Mesenchymal stem cell (in vitro differentiated cells and primary cell): ENCODE data around the gene SPTLC2.

Experiments used
- DNase-seq: peaks from one replicate; pipeline ENCODE4 v3.0.0-alpha.2; 2013
- H2AFZ ChIP-seq: one replicate; pipeline ENCODE4 v1.6.1; 2013; ENCODE audit warnings: low read depth, mild to moderate bottlenecking, control low read depth, inconsistent platforms, low read length, moderate library complexity
- H2AK5ac ChIP-seq: 2 replicates; pipeline ENCODE4 v1.6.1; 2013; ENCODE audit warnings: low read length, moderate library complexity, mild to moderate bottlenecking, inconsistent platforms; ENCODE audit not compliant: severe bottlenecking
- H2BK120ac ChIP-seq: one replicate; pipeline ENCODE4 v1.6.1; 2013; ENCODE audit warnings: low read depth, mild to moderate bottlenecking, inconsistent platforms, low read length, moderate library complexity
- H2BK12ac ChIP-seq, 2 experiments: one replicate each; pipeline ENCODE4 v1.6.1; 2013; ENCODE audit warnings: inconsistent platforms in 2 of 2, low read length in 2 of 2, mild to moderate bottlenecking in 2 of 2, moderate library complexity in 2 of 2, control low read depth in 1 of 2
- H2BK15ac ChIP-seq: one replicate; pipeline ENCODE4 v1.6.1; 2013; ENCODE audit warnings: mild to moderate bottlenecking, low read depth, inconsistent platforms; ENCODE audit not compliant: poor library complexity, severe bottlenecking
- H2BK5ac ChIP-seq: 2 replicates; pipeline ENCODE4 v1.6.1; 2013; ENCODE audit warnings: low read depth, mild to moderate bottlenecking, low read length, control low read depth, inconsistent platforms; ENCODE audit not compliant: poor library complexity, severe bottlenecking
- H3K14ac ChIP-seq, 2 experiments: one replicate each; pipeline ENCODE4 v1.6.1; 2013; ENCODE audit warnings: inconsistent platforms in 2 of 2, low read length in 2 of 2, control low read depth in 1 of 2, mild to moderate bottlenecking in 1 of 2, moderate library complexity in 1 of 2
- H3K18ac ChIP-seq, 2 experiments: one replicate each; pipeline ENCODE4 v1.6.1; 2013; ENCODE audit warnings: inconsistent platforms in 2 of 2, low read length in 2 of 2, control low read depth in 1 of 2, low read depth in 1 of 2, mild to moderate bottlenecking in 1 of 2
- H3K23ac ChIP-seq, 2 experiments: one replicate each; pipeline ENCODE4 v1.6.1; 2013; ENCODE audit warnings: inconsistent platforms in 2 of 2, low read length in 2 of 2, mild to moderate bottlenecking in 2 of 2, moderate library complexity in 2 of 2, control low read depth in 1 of 2
- H3K27ac ChIP-seq: 2 replicates; pipeline ENCODE4 v1.5.1; 2013; ENCODE audit warnings: mild to moderate bottlenecking, moderate library complexity, low read length, control low read depth, inconsistent platforms; ENCODE audit not compliant: poor library complexity, severe bottlenecking
- H3K27me3 ChIP-seq, 2 experiments: 2 replicates each; pipeline versions ENCODE4 v1.6.1 to v1.7.0; 2013; ENCODE audit warnings: low read length in 2 of 2, mild to moderate bottlenecking in 2 of 2, moderate library complexity in 2 of 2, control low read depth in 1 of 2, inconsistent platforms in 1 of 2; ENCODE audit not compliant: control insufficient read depth in 1 of 2, insufficient read depth in 1 of 2
- H3K36me3 ChIP-seq, 2 experiments: 2 replicates each; pipeline versions ENCODE4 v1.6.1 to v1.7.0; 2013; ENCODE audit warnings: low read length in 2 of 2, control low read depth in 1 of 2, inconsistent platforms in 1 of 2, low read depth in 1 of 2, mild to moderate bottlenecking in 1 of 2; ENCODE audit not compliant: insufficient read depth in 2 of 2, control insufficient read depth in 1 of 2
- H3K4ac ChIP-seq, 2 experiments: one replicate each; pipeline ENCODE4 v1.6.1; 2013; ENCODE audit warnings: inconsistent platforms in 2 of 2, low read length in 2 of 2, mild to moderate bottlenecking in 2 of 2, moderate library complexity in 2 of 2, control low read depth in 1 of 2, low read depth in 1 of 2
- H3K4me1 ChIP-seq: 2 replicates; pipeline ENCODE4 v1.6.1; 2013; ENCODE audit warnings: low read depth, low read length, control low read depth; ENCODE audit not compliant: control insufficient read depth, insufficient read depth
- H3K4me2 ChIP-seq: 2 replicates; pipeline ENCODE4 v1.6.1; 2013; ENCODE audit warnings: low read length, mild to moderate bottlenecking, inconsistent platforms; ENCODE audit not compliant: poor library complexity, severe bottlenecking
- H3K4me3 ChIP-seq, 2 experiments: 2 replicates each; pipeline versions ENCODE4 v1.5.1 to v1.7.0; 2013; ENCODE audit warnings: low read length in 2 of 2, mild to moderate bottlenecking in 2 of 2, control low read depth in 1 of 2, low read depth in 1 of 2; ENCODE audit not compliant: insufficient read depth in 1 of 2
- H3K79me1 ChIP-seq: replicated peaks from 2 replicates; pipeline ENCODE4 v1.6.1; 2013; ENCODE audit warnings: mild to moderate bottlenecking, control low read depth, low read length, inconsistent platforms; ENCODE audit not compliant: poor library complexity, severe bottlenecking
- H3K9ac ChIP-seq: 2 replicates; pipeline ENCODE4 v1.7.0; 2013; ENCODE audit warnings: mild to moderate bottlenecking, low read length, moderate library complexity
- H3K9me3 ChIP-seq: 2 replicates; pipeline ENCODE4 v1.7.0; 2013; ENCODE audit warnings: mild to moderate bottlenecking, low read length; ENCODE audit not compliant: control insufficient read depth
- H4K8ac ChIP-seq: one replicate; pipeline ENCODE4 v1.6.1; 2013; ENCODE audit warnings: inconsistent platforms, mild to moderate bottlenecking, low read length, moderate library complexity
- H4K91ac ChIP-seq: one replicate; pipeline ENCODE4 v1.6.1; 2013; ENCODE audit warnings: mild to moderate bottlenecking, low read length, inconsistent platforms
- WGBS: methylation state at CpG from one replicate; pipeline ENCODE4 v1.1.7; 2013; ENCODE audit warnings: mixed read lengths; 5-methylcytosine and 5-hydroxymethylcytosine counted together

Gene SPTLC2

GRCh38 chr14:77618381-77618970 lies 2.0 kb upstream of the SPTLC2 start:
- H3K4me2 ChIP-seq: no peak overlapping the region
- H2AK5ac ChIP-seq: no peak overlapping the region
- no peak overlapping the region for H3K27ac ChIP-seq
- peaks cover 0 to 2% of the 10 kb centered on the region in 2 experiments for H3K36me3 ChIP-seq
- H2BK12ac ChIP-seq: no peak overlapping the region
- no peak overlapping the region for H3K9ac ChIP-seq
- no peaks in the 10 kb centered on the region for H3K4me1 ChIP-seq
- H3K27me3 ChIP-seq: peaks cover 6 to 9% of the 10 kb centered on the region in 2 experiments
- H3K79me1 ChIP-seq: peaks cover 2% of the 10 kb centered on the region
- no peak overlapping the region for H3K14ac ChIP-seq
- H3K4me3 ChIP-seq: no peak overlapping the region
- no peak overlapping the region for H2AFZ ChIP-seq
- no peak overlapping the region for H2BK15ac ChIP-seq
- no peak overlapping the region for H2BK5ac ChIP-seq
- no peak overlapping the region for H3K18ac ChIP-seq
- H4K8ac ChIP-seq: no peak overlapping the region
- WGBS: 87% methylated on average over 6 of the region's 6 CpGs
- H3K9me3 ChIP-seq: no peaks in the 10 kb centered on the region
- no peak overlapping the region for H3K23ac ChIP-seq
- H3K4ac ChIP-seq: no peak overlapping the region
- no peak overlapping the region for H2BK120ac ChIP-seq
- DNase-seq: no peak
- H4K91ac ChIP-seq: no peak overlapping the region

GRCh38 chr14:77616133-77616453 lies 344 bp downstream of the SPTLC2 start:
- Histone ChIP-seq H2BK5ac (no peak overlapping the region), H3K4me1 (no peaks in the 10 kb centered on the region), H3K36me3 (peaks cover 0 to 4% of the 10 kb centered on the region in 2 experiments), H3K27me3 (peaks cover 6 to 9% of the 10 kb centered on the region in 2 experiments), H2AFZ (peak overlapping the region; percentile 94), H3K27ac (peak overlapping the region; percentile 57), H3K4me2 (peak overlapping the region; percentile 64), H4K91ac (peak overlapping the region; percentile 98), H2BK120ac (peak overlapping the region; percentile 79), H3K4ac (peak overlapping the region in 1 of 2 experiments; percentile 89), H3K9ac (peak overlapping the region; percentile 89), H3K23ac (peak overlapping the region in 1 of 2 experiments; percentile 98), H2BK15ac (peak overlapping the region; percentile 83), H3K14ac (peak overlapping the region; percentile 86 to 98), H2AK5ac (no peak overlapping the region), H3K4me3 (peak overlapping the region; percentile 97 to 100), H3K79me1 (peaks cover 2% of the 10 kb centered on the region), H4K8ac (peak overlapping the region; percentile 90), H2BK12ac (peak overlapping the region; percentile 15 to 89), H3K18ac (peak overlapping the region; percentile 95 to 97), H3K9me3 (no peaks in the 10 kb centered on the region)
- WGBS: under 1% methylated on average over 30 of the region's 32 CpGs
- no peak for DNase-seq

GRCh38 chr14:77615361-77616132 lies 890 bp downstream of the SPTLC2 start:
- H3K9me3 ChIP-seq: no peaks in the 10 kb centered on the region
- no peak overlapping the region for H2BK120ac ChIP-seq
- no peak overlapping the region for H3K23ac ChIP-seq
- peaks cover 0 to 4% of the 10 kb centered on the region in 2 experiments for H3K36me3 ChIP-seq
- no peak overlapping the region for H2BK12ac ChIP-seq
- peaks cover 2% of the 10 kb centered on the region for H3K79me1 ChIP-seq
- H2AFZ ChIP-seq: no peak overlapping the region
- no peaks in the 10 kb centered on the region for H3K4me1 ChIP-seq
- 23% methylated on average over 14 of the region's 16 CpGs for WGBS
- peak overlapping the region; percentile 83 for H2BK15ac ChIP-seq
- peak overlapping the region; percentile 57 for H3K27ac ChIP-seq
- H2AK5ac ChIP-seq: no peak overlapping the region
- H3K4ac ChIP-seq: peak overlapping the region in 1 of 2 experiments; percentile 89
- H4K91ac ChIP-seq: no peak overlapping the region
- peak overlapping the region; percentile 97 to 100 for H3K4me3 ChIP-seq
- H3K14ac ChIP-seq: peak overlapping the region in 1 of 2 experiments; percentile 86
- peaks cover 6 to 9% of the 10 kb centered on the region in 2 experiments for H3K27me3 ChIP-seq
- H3K9ac ChIP-seq: peak overlapping the region; percentile 89
- H3K18ac ChIP-seq: peak overlapping the region; percentile 95 to 97
- DNase-seq: peak; percentile 44
- peak overlapping the region; percentile 64 for H3K4me2 ChIP-seq
- peak overlapping the region; percentile 10 for H2BK5ac ChIP-seq
- H4K8ac ChIP-seq: no peak overlapping the region

- H2AFZ ChIP-seq: no peak overlapping the region
- H3K4me2 ChIP-seq: no peak overlapping the region
- no peak overlapping the region for H4K8ac ChIP-seq
Observed at GRCh38 chr14:77613201-77613600, 3.2 kb downstream of the SPTLC2 start.

More at GRCh38 chr14:77613201-77613600, 3.2 kb downstream of the SPTLC2 start:
- no peak overlapping the region for H4K91ac ChIP-seq
- no peak overlapping the region for H3K18ac ChIP-seq
- no peak overlapping the region for H3K14ac ChIP-seq
- no peak overlapping the region for H2BK15ac ChIP-seq
- H2BK120ac ChIP-seq: no peak overlapping the region
- peaks cover 0 to under 1% of the 10 kb centered on the region in 2 experiments for H3K27me3 ChIP-seq
- H3K9ac ChIP-seq: no peak overlapping the region
- H2BK12ac ChIP-seq: no peak overlapping the region
- H3K27ac ChIP-seq: no peak overlapping the region
- no peaks in the 10 kb centered on the region for H3K4me1 ChIP-seq
- WGBS: 100% methylated on average over 1 of the region's 1 CpG
- no peak overlapping the region for H2BK5ac ChIP-seq
- no peak for DNase-seq
- H3K36me3 ChIP-seq: peaks cover 0 to 4% of the 10 kb centered on the region in 2 experiments
- peaks cover 2% of the 10 kb centered on the region for H3K79me1 ChIP-seq
- H3K9me3 ChIP-seq: no peaks in the 10 kb centered on the region
- H3K4me3 ChIP-seq: no peak overlapping the region
- no peak overlapping the region for H3K4ac ChIP-seq
- no peak overlapping the region for H2AK5ac ChIP-seq
- no peak overlapping the region for H3K23ac ChIP-seq
